Measurements from ENCODE around the gene FRMD6. TPM values are rescaled to one million over a fixed set of nuclear protein-coding genes. Genes with fewer than 3 reads are reported as not detected.

Gene FRMD6
- total RNA-seq, 1 donor from 2014 or later, result 136 TPM

- DNase-seq (ENCODE audit: low read depth), result no peak
- Histone ChIP-seq H3K27me3 (ENCODE audit: control insufficient read depth, insufficient read depth, low read length) (no peaks in the 10 kb centered on the region), H3K4me3 (ENCODE audit: low read depth, low read length) (no peak overlapping the region), H3K36me3 (ENCODE audit: control insufficient read depth, insufficient read depth, low read length) (peaks cover 11% of the 10 kb centered on the region)
- FAIRE-seq, result no peak
- no peak for TF ChIP-seq CTCF (IDR thresholded peaks at IDR 0.05; ENCODE audit: insufficient read depth, low read length, severe bottlenecking)
These were observed 80.9 kb downstream of the FRMD6 start for GRCh38 chr14:51732494-51733112.

DNA sequence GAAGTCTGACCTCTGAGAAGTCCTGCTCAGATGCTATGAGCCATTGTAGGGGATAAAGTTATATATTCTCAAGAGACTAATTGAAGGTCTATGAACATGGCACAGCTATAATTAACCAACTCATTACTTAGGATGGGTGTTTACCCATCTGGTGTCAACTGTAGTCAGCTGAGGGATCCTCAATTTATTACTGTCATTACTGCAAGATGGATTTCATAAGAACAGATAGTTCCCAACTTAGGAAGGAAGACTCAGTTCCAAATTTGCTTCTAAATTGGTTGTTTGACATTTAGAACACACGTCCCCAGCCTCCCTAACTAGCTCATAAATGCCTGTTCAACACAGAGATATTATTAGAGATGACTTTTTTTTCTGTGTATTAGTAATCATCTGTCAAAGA is 81.4 kb downstream of the FRMD6 start:
- DNase-seq (ENCODE audit: low read depth) (no peak), FAIRE-seq (no peak)
- Histone ChIP-seq H3K36me3 (ENCODE audit: control insufficient read depth, insufficient read depth, low read length) (peaks cover 6% of the 10 kb centered on the region), H3K4me3 (ENCODE audit: low read depth, low read length) (no peak overlapping the region), H3K27me3 (ENCODE audit: control insufficient read depth, insufficient read depth, low read length) (no peaks in the 10 kb centered on the region)
- no peak for TF ChIP-seq CTCF (IDR thresholded peaks at IDR 0.05; ENCODE audit: insufficient read depth, low read length, severe bottlenecking)

DNA sequence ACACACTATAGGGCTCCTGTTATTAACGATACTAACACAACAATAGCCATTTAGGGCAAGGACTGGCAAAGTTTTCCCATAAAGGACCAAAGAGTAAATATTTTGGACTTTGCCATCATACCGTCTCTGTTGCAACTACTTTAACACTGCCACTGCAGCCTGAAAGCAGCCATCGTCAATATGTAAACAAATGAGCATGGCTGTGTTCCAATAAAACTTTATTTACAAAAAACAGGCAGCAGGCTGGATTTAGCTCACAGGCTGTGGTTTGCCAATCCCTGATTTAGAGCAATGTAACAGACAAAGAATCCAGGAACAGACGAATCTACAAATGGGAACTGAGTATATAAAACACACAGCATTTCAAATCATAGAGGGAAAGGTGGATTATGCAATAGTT is 84.1 kb downstream of the FRMD6 start:
- DNase-seq (ENCODE audit: low read depth), result no peak
- H3K27me3 ChIP-seq (ENCODE audit: control insufficient read depth, insufficient read depth, low read length), result no peaks in the 10 kb centered on the region
- H3K4me3 ChIP-seq (ENCODE audit: low read depth, low read length), result no peak overlapping the region
- no peak for FAIRE-seq
- no peak for TF ChIP-seq CTCF (IDR thresholded peaks at IDR 0.05; ENCODE audit: insufficient read depth, low read length, severe bottlenecking)
- no peaks in the 10 kb centered on the region for H3K36me3 ChIP-seq (ENCODE audit: control insufficient read depth, insufficient read depth, low read length)

DNA sequence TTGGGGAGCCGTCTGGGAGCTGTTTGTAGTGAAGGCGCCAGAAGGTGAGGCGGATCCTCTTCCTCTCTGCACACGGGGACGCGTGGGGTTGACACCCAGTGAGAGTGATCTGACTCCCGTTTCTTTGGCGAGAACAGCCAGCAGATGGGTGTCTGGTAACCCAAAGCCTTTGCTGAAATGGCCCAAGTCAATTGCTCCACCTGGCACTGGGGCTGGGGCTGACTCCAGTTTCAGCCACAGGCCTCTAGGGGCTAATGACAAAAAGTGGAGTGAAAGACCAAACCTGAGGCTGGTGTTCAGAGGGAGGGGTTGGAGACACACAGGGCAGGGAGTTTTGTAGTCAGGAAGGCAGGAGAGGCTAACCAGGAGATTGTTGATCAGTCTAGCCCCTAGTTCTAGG is 87.0 kb downstream of the FRMD6 start:
- TF ChIP-seq CTCF (IDR thresholded peaks at IDR 0.05; ENCODE audit: insufficient read depth, low read length, severe bottlenecking), result no peak
- H3K36me3 ChIP-seq (ENCODE audit: control insufficient read depth, insufficient read depth, low read length), result no peaks in the 10 kb centered on the region
- H3K4me3 ChIP-seq (ENCODE audit: low read depth, low read length), result no peak overlapping the region
- no peaks in the 10 kb centered on the region for H3K27me3 ChIP-seq (ENCODE audit: control insufficient read depth, insufficient read depth, low read length)
- FAIRE-seq (no peak), DNase-seq (ENCODE audit: low read depth) (no peak)

- TF ChIP-seq CTCF (IDR thresholded peaks at IDR 0.05; ENCODE audit: insufficient read depth, low read length, severe bottlenecking), result no peak
- FAIRE-seq (no peak), DNase-seq (ENCODE audit: low read depth) (no peak)
- Histone ChIP-seq H3K27me3 (ENCODE audit: control insufficient read depth, insufficient read depth, low read length) (no peaks in the 10 kb centered on the region), H3K4me3 (ENCODE audit: low read depth, low read length) (no peak overlapping the region), H3K36me3 (ENCODE audit: control insufficient read depth, insufficient read depth, low read length) (no peaks in the 10 kb centered on the region)
These were observed 91.9 kb downstream of the FRMD6 start for GRCh38 chr14:51743588-51744000.

All from bronchial epithelial cell (primary cell).